HS-5 (cell line): ENCODE measurements around the gene SLCO2B1.
"Not testable (repeated sequence)": the region's sequence is repeated elsewhere in the genome, so short reads cannot be mapped to it uniquely, and the experiment has no call there.

Experiments
- DNase-seq: peaks from one replicate; pipeline ENCODE4 v3.0.0-alpha.2; 2012; ENCODE audit warnings: low read depth

Gene SLCO2B1, protein sequence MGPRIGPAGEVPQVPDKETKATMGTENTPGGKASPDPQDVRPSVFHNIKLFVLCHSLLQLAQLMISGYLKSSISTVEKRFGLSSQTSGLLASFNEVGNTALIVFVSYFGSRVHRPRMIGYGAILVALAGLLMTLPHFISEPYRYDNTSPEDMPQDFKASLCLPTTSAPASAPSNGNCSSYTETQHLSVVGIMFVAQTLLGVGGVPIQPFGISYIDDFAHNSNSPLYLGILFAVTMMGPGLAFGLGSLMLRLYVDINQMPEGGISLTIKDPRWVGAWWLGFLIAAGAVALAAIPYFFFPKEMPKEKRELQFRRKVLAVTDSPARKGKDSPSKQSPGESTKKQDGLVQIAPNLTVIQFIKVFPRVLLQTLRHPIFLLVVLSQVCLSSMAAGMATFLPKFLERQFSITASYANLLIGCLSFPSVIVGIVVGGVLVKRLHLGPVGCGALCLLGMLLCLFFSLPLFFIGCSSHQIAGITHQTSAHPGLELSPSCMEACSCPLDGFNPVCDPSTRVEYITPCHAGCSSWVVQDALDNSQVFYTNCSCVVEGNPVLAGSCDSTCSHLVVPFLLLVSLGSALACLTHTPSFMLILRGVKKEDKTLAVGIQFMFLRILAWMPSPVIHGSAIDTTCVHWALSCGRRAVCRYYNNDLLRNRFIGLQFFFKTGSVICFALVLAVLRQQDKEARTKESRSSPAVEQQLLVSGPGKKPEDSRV

DNA sequence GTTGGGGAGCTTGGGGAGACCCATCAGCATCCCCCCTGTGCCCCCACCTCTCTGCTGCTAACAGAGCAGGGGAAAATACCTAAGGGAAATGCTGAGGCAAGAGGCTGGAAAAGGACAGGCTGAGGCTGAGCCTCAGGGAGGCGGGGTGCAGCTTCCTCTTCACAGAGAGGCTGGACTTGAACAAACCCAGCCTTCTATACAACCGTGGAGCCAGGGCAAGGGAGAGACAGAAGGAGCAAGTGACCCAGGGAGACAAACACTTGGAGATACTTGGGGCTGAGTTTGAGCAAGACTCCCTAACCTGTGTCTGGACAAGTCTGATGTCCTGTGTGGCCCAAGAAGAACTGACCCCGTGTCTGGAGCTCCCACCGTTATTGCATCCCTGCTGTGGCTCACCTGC, at the start of gene SLCO2B1:
Gene SLCO2B1 (plus strand): TSS at position 229 of the 400 bp plus-strand sequence. CDS start 275 bp downstream, outside the sequence.
- DNase-seq, result no peak

- DNase-seq, result no peak
Measured at GRCh38 chr11:75101424-75102128, 49.3 kb upstream of the SLCO2B1 start.

DNA sequence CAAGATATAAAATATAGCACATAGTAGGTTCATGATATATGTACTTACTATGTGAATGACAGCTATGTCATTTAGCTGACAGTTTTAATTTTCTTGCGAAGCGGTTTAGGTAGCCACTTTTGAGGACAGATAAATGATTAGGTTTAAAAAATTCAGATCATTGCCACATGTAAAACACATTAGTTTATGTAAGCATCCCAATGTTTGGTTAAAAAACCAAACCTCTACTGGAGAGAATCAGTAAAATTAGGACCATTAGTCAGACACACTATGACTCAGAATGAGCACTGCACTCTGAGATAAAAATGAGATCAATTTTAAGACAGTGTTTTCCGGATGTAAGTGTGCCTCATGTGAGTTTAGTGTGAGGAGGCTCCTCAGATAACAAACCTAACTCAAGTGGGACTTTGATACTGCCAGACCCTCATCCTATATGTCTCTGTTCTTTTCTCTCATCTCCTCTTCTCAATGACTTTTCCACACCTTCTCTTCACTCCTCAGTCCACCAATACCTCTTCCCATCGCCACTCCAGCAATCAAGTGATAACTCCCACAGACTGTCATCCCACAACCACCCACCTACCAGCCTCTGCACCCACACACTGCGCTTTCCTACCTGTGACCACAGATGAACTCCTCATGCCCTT, 47.4 kb upstream of the SLCO2B1 start:
- DNase-seq, result peak; percentile 65

- no peak for DNase-seq
Measured at GRCh38 chr11:75105462-75105925, 45.4 kb upstream of the SLCO2B1 start.

GRCh38 chr11:75105967-75106681, 44.8 kb upstream of the SLCO2B1 start:
- not testable (repeated sequence) for DNase-seq

GRCh38 chr11:75107187-75107586, 43.7 kb upstream of the SLCO2B1 start:
- DNase-seq, result no peak

DNA sequence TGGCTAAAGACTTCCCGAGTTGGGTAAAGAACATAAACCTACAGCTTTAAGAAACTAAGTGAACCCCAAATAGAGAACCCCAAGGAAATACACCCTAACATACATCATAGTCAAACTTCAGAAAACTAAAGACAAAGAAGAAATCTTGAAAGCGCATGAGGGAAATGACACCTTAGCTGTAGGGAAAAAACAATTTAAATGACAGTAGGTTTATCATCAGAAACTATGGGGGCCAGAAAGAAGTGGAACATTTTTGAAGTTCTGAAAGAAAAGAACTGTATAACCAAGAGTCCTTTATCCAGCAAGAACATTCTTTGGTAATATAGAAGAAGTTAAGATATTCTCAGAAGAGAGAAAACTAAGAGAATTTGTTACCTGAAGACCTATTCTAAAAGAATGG, 38.7 kb upstream of the SLCO2B1 start:
- DNase-seq, result no peak

- DNase-seq, result no peak
Measured at GRCh38 chr11:75113030-75113429, 37.9 kb upstream of the SLCO2B1 start.

DNA sequence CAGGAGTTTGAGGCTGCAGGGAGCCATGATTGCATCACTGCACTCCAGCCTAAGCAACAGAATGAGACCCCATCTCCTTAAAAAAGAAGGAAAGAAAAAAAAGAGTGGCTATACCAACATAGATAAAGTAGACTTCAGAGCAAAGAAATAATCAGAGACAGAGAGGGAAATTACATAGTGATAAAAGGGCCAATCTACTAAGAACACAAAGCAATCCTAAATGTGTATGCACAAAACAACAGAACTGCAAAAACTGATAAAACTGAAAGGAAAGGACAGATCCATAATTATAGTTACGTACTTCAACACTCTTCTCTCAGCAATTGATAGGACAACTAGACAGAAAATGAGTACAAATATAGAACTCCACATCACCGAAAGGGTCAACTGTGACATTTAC, 36.4 kb upstream of the SLCO2B1 start:
- no peak for DNase-seq

- no peak for DNase-seq
Measured at GRCh38 chr11:75118577-75118976, 32.3 kb upstream of the SLCO2B1 start.

DNA sequence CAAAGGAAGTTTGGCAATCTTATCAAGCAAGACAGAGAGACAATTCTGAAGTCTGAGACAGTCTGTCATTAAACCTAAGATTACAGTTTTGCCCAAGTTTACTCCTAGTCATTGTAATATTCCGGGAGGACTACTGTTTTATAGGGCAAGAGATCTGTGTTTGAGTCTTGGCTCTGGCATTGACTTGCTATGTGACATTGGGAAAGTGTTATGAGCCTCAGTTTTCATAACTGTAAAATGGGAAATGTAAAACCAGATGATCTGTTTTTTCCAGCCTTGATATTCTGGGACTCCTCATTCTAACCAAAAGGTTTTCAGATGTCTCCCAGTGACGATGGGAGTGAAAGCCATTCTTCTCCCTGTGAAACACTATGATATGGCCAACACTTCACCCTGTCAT, 24.3 kb upstream of the SLCO2B1 start:
- no peak for DNase-seq

GRCh38 chr11:75132080-75132479, 18.8 kb upstream of the SLCO2B1 start:
- DNase-seq, result no peak

- no peak for DNase-seq
Measured at GRCh38 chr11:75133976-75134375, 16.9 kb upstream of the SLCO2B1 start.

GRCh38 chr11:75135021-75135650, 15.8 kb upstream of the SLCO2B1 start:
- no peak for DNase-seq

DNA sequence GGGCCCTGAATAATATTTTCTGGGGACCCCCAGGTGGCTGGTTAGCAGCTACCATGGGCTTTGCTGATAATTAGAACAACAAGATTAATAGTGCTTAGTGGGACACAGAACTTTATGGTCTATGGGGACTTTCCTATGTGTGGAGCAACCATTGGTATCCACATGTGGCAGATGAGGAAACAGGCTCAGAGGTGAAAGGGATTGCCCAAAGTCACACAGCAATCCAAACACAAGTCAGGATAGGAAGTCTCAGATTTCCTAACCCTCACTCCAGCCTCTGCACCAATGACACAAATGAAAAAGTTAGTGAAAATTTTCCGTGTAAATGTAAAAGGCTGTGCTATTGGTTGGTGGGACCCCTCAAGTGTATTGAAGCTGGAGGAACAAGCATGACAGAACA, 15.3 kb upstream of the SLCO2B1 start:
- no peak for DNase-seq

DNA sequence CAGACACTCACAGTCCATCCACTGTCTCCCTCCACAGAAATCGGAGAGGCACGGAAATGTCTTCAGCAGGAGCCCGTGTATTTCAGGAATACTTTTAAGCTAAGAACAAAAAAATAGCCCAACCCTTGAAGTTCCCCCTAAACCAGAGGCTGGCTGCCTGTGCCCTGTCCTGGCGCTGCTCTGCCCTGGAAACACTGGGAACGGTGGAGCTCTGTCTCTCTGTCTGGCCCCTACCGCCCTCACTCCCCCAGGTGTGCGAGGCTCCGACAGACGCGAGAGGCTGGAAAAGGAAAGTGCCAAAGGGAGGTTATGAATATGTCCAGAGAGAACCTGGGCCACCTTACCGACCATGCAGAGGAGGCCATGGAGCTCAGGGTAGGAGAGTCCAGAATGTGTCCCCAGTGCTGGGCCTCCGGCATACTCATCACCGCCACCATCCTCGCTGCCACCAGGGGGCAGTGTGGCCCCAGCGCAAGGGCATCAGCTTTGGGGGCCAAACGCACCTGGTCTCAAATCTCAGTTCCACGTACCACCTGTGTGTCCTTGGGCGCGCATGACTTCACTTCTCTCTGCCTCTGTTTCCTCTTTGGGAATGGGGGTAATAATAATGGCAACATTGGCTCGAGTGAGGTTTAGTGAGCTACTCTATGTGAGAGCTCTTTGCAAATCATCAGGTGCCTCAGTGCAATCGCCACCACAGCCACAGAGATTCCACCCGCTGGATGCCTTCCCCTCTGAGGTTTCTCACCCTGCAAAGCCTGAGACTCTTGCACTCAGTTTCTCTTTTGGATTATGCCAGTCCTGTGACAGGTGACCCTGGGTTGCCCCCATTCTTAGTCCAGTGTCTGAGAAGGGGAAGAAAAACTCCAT, 10.4 kb upstream of the SLCO2B1 start:
- no peak for DNase-seq

DNA sequence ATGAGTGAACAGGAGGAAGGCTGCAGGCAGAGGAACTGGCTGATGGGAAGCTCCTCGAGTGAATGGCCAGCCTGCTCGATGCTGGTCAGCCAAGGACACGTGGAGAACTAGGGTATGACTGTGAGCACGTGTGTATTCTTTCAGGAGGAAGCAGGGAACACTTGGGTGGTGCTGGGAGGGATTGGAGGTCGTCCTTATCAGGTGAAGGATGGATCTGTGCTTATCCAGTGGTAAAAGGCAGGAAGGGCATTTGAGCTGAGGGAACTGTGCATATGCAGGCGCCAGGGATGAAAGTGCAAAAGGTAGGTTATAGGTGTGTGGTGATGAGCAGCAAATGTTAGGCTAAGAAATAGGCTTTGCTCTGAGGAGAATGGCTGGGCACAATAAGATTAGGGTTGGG, 9.7 kb upstream of the SLCO2B1 start:
- DNase-seq, result no peak

GRCh38 chr11:75142714-75143419, 8.0 kb upstream of the SLCO2B1 start:
- peak; percentile 89 for DNase-seq

GRCh38 chr11:75143420-75143731, 7.5 kb upstream of the SLCO2B1 start:
- no peak for DNase-seq

DNA sequence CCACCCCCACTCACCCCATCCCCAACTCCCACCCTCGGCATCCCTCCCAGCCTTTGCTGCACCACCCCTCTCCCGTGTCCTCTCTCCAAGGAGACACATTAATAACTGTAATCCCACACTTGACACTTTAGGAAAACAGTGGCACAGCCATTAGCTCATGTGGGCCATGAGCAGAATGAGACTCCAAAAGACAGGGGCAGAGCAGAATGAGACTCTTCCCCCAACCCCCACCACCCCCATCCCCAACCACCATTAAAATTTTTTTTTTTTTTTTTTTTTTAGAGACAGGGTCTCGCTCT, 6.2 kb upstream of the SLCO2B1 start:
- no peak for DNase-seq
